C4-2B (cell line): Measurements from ENCODE around the gene KMT5B.

ENCODE experiments used
- H3K27ac ChIP-seq: fragments of 450-650 bp; 2 replicates; pipeline ENCODE4 v1.5.1; 2017
- CTCF ChIP-seq: fragments of 450-650 bp; conservative IDR thresholded peaks from 2 replicates; pipeline ENCODE4 v1.5.1; 2017; ENCODE audit warnings: mild to moderate bottlenecking
- ZFX ChIP-seq: fragments of 450-650 bp; IDR thresholded peaks from 2 replicates; pipeline ENCODE4 v1.6.1; 2017

KMT5B gene

DNA sequence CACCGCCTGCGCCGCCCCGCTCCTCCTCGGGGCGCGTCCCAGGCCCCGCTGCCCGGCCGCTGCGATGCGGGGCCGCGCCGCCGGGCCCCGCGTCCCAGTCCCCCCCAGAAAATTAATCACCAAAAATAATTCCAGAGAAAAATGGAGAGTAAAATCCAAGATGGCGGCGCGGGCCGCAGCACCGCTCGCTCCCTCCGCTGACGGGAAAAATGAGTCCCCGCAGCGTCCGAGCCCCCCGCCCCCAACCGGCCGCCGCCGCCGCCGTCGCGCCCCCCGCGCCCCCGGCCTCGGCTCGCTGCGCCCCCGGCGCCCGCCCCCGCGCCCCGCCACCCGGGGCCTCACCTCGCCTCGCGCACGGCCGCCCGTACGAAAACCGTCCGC is at the start of gene KMT5B:
Gene KMT5B (minus strand): TSS at position 162 of the 381 bp plus-strand sequence. CDS start 23,220 bp downstream, outside the sequence.
- peak within 1 kb of the TSS; percentile 98 for H3K27ac ChIP-seq
- TF ChIP-seq CTCF, result no peak
- no peak for TF ChIP-seq ZFX

- TF ChIP-seq CTCF (no peak), ZFX (no peak)
- H3K27ac ChIP-seq, result no peak overlapping the region
Measured at GRCh38 chr11:68262544-68262827, 49.4 kb upstream of the KMT5B start.

GRCh38 chr11:68261749-68262543 is 48.9 kb upstream of the KMT5B start:
- H3K27ac ChIP-seq, result no peak overlapping the region
- no peak for TF ChIP-seq ZFX
- no peak for TF ChIP-seq CTCF

GRCh38 chr11:68261006-68261405 is 47.9 kb upstream of the KMT5B start:
- TF ChIP-seq ZFX (no peak), CTCF (no peak)
- H3K27ac ChIP-seq, result no peak overlapping the region

DNA sequence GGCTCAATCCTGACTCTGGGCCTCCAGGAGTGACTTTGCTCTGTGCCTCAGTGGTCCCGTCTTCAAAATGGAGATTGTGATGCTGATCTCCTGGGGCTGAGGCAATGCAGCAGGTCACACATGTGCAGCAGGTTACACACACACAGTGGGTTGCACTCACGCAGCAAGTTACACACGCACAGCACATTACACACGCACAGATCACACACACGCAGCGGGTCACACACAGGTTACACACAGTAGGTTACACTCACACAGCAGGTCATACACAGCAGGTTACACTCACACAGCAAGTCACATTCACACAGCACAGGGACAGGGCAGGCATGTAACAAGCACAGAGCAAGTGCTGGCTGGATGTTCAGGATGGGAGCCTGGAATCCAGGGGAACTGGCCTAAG is 47.4 kb upstream of the KMT5B start:
- no peak for TF ChIP-seq CTCF
- no peak for TF ChIP-seq ZFX
- H3K27ac ChIP-seq, result no peak overlapping the region

- H3K27ac ChIP-seq, result no peak overlapping the region
- no peak for TF ChIP-seq ZFX
- no peak for TF ChIP-seq CTCF
Measured at GRCh38 chr11:68259122-68259959, 46.2 kb upstream of the KMT5B start.

DNA sequence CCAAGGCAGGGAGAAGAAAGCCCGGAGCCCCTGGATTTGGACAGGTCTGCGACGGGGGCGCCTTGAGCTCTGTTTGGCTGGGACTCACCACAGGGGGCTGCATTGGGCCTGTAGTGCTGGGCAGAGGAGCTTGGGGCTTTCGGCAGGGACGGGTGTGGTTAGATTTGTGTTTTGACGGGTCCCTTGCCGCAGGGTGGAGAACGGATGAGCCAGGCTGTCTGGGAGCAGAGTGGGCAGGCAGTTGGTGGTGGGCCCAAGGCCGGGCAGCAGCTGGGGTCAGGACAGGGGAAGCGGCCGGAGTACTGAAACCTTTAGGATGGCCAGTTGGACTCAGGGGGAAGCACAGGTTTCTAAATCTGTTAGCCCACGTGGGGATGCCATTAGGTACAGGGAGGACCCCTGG is 45.3 kb upstream of the KMT5B start:
- TF ChIP-seq CTCF (no peak), ZFX (no peak)
- H3K27ac ChIP-seq, result no peak overlapping the region
